Mesodermal cell (in vitro differentiated cells): ENCODE measurements around the gene FBXL15.

Experiments used
- H3K27ac ChIP-seq: 2 replicates; pipeline ENCODE4 v1.7.0; 2013; ENCODE audit warnings: mild to moderate bottlenecking, low read depth, low read length, moderate library complexity; ENCODE audit not compliant: severe bottlenecking
- H3K36me3 ChIP-seq: 2 replicates; pipeline ENCODE4 v1.7.1; 2013; ENCODE audit warnings: mild to moderate bottlenecking, low read length, moderate library complexity; ENCODE audit not compliant: control insufficient read depth, insufficient read depth
- H3K4me1 ChIP-seq: one replicate; pipeline ENCODE4 v1.7.1; 2013; ENCODE audit warnings: mild to moderate bottlenecking, low read length; ENCODE audit not compliant: insufficient read depth, control insufficient read depth, poor library complexity, severe bottlenecking
- H3K4me3 ChIP-seq: 2 replicates; pipeline ENCODE4 v1.7.0; 2013; ENCODE audit warnings: low read length, control low read depth, mild to moderate bottlenecking; ENCODE audit not compliant: insufficient read depth, poor library complexity, severe bottlenecking; ENCODE audit errors: extremely low read depth
- H3K9me3 ChIP-seq: 2 replicates; pipeline ENCODE4 v1.7.1; 2013; ENCODE audit warnings: mild to moderate bottlenecking, low read length, moderate library complexity; ENCODE audit not compliant: control insufficient read depth
- WGBS, 2 experiments: methylation state at CpG; one replicate each; pipeline ENCODE4 v1.1.5; 2013; ENCODE audit warnings: missing lambda C conversion rate in 2 of 2; ENCODE audit not compliant: insufficient coverage in 2 of 2; 5-methylcytosine and 5-hydroxymethylcytosine counted together

FBXL15 gene

DNA sequence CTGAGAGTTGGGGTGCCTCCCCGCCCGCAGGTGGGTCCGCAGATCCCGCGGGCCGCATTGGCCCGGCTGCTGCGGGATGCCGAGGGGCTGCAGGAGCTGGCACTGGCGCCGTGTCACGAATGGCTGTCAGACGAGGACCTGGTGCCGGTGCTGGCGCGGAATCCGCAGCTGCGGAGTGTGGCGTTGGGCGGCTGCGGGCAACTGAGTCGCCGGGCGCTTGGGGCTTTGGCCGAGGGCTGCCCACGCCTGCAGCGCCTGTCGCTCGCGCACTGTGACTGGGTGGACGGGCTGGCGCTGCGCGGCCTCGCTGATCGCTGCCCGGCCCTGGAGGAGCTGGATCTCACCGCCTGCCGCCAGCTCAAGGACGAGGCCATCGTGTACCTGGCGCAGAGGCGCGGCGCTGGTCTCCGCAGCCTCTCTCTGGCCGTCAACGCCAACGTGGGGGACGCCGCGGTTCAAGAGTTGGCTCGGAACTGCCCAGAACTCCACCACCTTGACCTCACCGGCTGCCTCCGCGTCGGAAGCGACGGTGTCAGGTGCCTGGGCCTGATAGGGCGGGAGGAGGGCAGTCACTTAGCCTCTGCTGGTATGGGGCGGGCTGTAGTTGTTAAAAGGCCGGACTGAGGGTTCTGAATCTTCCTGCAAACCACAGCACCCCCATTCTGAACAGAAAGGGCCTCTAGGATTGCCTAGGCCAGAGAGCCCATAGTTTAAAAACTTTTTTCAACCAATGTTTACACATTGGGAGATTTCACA, 1.3 kb downstream of the FBXL15 start:
- no peaks in the 10 kb centered on the region for H3K9me3 ChIP-seq
- peaks cover 16% of the 10 kb centered on the region for H3K36me3 ChIP-seq
- H3K4me1 ChIP-seq: peaks cover 6% of the 10 kb centered on the region
- peak overlapping the region; percentile 78 for H3K4me3 ChIP-seq
- no peak overlapping the region for H3K27ac ChIP-seq
- WGBS, 2 experiments: 6 to 7% methylated on average over 53 to 56 of the region's 62 CpGs

DNA sequence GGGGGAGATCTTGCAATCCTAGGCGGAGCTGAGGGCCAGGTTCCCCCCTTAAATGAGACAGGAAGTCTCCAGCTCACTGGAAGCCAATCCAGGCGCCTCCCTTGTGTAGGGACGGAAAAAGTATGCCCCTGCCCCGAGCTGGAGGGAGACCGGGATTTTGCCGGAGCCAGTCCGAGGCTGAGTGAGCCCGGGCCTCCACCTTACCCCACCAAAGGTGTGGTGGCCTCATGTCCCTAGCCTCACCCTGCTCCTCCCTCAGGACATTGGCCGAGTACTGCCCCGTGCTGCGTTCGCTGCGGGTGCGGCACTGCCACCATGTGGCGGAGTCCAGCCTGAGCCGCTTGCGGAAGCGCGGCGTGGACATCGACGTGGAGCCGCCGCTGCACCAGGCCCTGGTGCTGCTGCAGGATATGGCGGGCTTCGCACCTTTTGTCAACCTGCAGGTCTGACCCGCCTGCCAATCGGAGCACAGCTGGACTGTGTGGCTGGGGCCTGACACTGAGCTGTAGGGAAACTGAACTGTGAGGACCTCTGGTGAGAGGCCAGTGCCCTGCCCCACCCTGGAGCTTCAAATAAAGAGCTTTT, 2.0 kb downstream of the FBXL15 start:
- H3K9me3 ChIP-seq: no peaks in the 10 kb centered on the region
- peaks cover 16% of the 10 kb centered on the region for H3K36me3 ChIP-seq
- 23 to 25% methylated on average over 23 to 28 of the region's 28 CpGs for WGBS, 2 experiments
- H3K4me3 ChIP-seq: peak overlapping the region; percentile 78
- H3K27ac ChIP-seq: no peak overlapping the region
- peaks cover 6% of the 10 kb centered on the region for H3K4me1 ChIP-seq

DNA sequence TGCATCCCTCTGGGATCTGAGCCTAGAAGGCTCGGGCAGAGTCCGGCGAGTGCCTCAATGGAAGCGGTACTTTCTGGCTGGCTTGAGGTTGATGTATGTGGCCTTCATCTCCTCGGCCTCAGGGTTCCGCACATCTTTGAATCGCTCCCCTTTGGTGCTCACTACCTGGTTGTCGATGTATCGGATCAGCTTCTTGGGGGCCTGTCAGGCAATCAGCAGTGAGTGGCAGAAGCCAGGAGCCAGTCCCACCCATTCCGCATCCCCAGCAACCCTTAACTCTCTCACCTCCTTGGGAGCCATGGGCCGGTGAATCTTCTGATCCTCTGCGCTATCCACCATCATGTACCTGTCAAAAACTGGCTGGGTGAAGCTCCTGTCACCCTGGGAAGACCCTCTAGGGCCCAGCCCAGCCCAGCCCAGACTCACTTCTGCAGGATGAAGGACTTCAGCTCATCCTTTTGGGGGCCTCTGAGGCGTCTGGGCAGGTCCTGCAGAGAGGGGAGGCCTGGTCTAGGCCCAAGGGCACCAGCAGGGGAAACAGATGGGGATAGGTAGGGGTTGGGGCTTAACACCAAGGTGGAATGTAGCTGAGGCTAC, 2.8 kb downstream of the FBXL15 start:
- no peak overlapping the region for H3K4me3 ChIP-seq
- 88 to 97% methylated on average over 11 to 12 of the region's 13 CpGs for WGBS, 2 experiments
- H3K4me1 ChIP-seq: peaks cover 6% of the 10 kb centered on the region
- peaks cover 16% of the 10 kb centered on the region for H3K36me3 ChIP-seq
- H3K27ac ChIP-seq: no peak overlapping the region
- H3K9me3 ChIP-seq: no peaks in the 10 kb centered on the region

DNA sequence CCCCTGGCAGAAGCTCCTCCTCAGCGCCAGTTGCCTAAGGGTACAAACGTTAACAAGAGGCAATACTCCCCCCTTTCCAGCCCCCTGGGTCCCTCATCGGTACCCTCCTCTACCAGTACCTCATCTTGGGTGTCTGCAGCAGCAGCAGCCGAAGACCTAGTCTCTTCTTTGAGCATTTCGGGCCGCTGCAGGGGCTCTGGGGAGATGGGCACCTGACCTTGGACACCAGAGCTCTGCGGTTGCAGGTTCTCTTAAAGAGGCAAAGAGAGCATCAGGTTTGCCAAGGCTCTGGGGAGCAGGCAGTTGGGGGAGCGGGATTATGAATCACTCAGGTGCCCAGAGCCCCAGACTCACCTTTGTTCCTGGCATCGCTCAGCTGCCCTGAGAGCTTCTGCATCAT, 3.5 kb downstream of the FBXL15 start:
- Histone ChIP-seq H3K27ac (no peak overlapping the region), H3K4me3 (no peak overlapping the region), H3K9me3 (no peaks in the 10 kb centered on the region), H3K36me3 (peaks cover 16% of the 10 kb centered on the region), H3K4me1 (peaks cover 3% of the 10 kb centered on the region)
- 96 to 100% methylated on average over 3 to 5 of the region's 9 CpGs for WGBS, 2 experiments

DNA sequence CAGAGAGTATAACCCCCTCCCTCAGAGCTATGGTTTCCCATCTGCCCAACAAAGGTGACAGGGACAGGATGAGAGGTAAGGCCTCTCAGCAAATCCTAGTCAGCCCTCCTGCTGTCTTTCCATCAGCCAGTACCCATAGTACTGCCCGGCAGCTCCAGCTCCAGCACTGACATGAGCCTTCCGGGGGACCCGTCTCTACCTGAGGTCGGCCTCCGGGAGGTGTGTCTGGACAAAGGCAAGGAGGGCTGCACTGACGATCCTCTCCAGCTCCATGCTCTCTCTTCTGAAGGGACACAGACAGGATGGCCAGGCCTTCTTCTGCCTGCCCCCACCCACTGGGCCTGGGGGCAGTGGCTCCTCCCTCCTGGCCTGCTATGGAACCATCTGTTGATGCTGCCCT, 4.3 kb downstream of the FBXL15 start:
- Histone ChIP-seq H3K4me1 (no peaks in the 10 kb centered on the region), H3K36me3 (peaks cover 16% of the 10 kb centered on the region), H3K4me3 (no peak overlapping the region), H3K9me3 (no peaks in the 10 kb centered on the region), H3K27ac (no peak overlapping the region)
- WGBS, 2 experiments: 91 to 97% methylated on average over 6 of the region's 6 CpGs

DNA sequence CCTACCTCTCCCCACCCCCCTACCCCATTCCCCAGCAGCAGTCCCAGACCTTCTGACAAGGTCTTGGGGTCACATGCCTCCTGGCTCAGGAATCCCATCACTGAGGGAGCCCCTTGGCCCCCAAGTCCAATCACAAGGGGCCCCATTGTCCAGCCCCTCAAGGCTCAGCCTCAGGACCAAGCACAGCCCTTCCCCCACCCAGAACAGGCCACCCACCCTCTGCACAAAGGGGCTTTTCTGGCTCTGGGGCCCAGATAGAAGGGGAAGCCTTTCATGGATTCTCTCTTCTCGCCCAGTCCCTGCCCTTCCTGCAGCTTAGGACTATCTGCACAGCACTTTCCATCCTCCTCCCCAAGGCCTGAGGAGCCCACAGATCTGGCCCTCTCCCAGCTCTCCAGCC, 4.8 kb downstream of the FBXL15 start:
- H3K4me1 ChIP-seq: no peaks in the 10 kb centered on the region
- no peak overlapping the region for H3K27ac ChIP-seq
- no peaks in the 10 kb centered on the region for H3K9me3 ChIP-seq
- no peak overlapping the region for H3K4me3 ChIP-seq
- peaks cover 17% of the 10 kb centered on the region for H3K36me3 ChIP-seq
- 75 to 100% methylated on average over 1 of the region's 1 CpG for WGBS, 2 experiments

DNA sequence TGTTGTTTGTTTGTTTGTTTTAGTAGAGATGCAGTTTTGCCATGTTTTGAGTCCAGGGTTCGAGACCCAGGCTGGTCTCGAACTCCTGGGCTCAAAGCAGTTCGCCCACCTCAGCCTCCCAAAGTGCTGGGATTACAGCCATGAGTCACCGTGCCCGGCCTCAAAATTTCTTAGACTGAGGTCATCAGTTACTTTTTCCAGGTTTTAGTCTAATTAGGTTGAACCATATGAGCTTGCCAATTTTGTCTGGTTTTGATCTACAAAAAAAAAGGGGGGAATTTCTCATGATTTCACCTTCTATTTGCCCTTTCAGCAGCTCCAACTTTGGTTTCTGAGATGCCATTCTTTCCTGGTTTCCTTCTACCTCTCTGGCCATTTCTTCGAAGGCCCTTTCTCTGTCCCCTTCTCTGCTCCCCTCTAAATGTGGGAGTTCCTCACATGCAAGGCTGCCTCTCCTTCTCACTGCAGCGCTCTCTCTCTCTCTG, 6.2 kb downstream of the FBXL15 start:
- Histone ChIP-seq H3K4me3 (no peak overlapping the region), H3K4me1 (peaks cover 3% of the 10 kb centered on the region), H3K36me3 (peaks cover 21% of the 10 kb centered on the region), H3K9me3 (no peaks in the 10 kb centered on the region), H3K27ac (no peak overlapping the region)
- 87 to 96% methylated on average over 5 to 6 of the region's 7 CpGs for WGBS, 2 experiments

DNA sequence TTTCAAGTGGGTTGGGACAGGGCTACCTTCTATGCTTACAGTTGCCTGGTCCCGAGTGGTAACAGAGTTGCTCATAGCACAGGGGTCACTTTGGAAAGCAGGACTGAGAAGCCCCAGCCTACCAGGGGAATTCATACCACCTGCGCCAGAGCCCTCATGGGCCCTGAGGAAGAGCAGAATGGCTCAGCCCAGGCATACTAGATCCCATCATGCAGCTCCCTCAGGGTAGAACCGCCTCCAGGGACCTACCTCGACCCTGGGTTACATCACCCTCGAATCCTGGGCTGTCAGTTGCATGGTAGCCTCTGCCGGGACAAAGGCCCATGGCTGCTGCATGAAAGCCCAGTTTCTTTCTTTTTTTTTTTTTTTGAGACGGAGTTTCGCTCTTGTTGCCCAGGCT, 8.8 kb downstream of the FBXL15 start:
- Histone ChIP-seq H3K4me1 (peaks cover 4% of the 10 kb centered on the region), H3K27ac (no peak overlapping the region), H3K9me3 (no peaks in the 10 kb centered on the region), H3K36me3 (peaks cover 6% of the 10 kb centered on the region), H3K4me3 (no peak overlapping the region)
- 86 to 92% methylated on average over 6 to 7 of the region's 8 CpGs for WGBS, 2 experiments

DNA sequence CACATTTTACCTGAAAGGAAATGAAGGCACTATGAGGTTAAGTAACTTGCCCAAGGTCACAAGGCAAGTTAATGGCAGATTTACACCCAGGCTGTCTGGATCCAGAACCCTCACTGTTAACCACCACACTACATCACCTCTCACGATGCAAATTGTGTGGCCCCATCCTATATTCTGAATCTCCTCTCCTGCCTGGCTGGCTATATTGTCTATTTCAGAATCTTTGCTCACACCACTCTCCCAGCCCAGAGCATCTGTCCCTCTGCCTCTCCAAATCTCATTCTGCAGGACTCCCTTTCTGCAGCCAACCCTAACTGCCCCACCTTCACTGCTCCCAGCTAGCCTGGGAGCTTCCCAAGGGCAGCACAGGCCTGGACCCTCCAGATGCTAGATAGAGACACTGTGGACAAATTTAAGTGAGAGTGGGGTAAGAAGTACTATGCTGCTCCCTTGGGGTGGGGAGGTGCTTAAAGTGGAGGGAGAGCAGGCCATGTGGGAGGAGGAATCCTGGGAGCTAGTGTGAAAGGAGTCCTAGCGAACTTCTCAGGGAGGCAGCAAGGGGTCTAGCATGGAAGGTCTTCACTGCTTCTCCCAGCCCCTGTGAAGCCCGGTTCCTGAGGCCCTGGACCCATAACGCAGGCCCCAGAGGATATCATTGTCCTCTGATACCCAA, 11.0 kb downstream of the FBXL15 start:
- Histone ChIP-seq H3K4me3 (peak overlapping the region; percentile 87), H3K9me3 (no peaks in the 10 kb centered on the region), H3K27ac (peak overlapping the region; percentile 13), H3K4me1 (peaks cover 12% of the 10 kb centered on the region), H3K36me3 (peaks cover 6% of the 10 kb centered on the region)
- WGBS, 2 experiments: 33 to 44% methylated on average over 3 to 4 of the region's 4 CpGs

DNA sequence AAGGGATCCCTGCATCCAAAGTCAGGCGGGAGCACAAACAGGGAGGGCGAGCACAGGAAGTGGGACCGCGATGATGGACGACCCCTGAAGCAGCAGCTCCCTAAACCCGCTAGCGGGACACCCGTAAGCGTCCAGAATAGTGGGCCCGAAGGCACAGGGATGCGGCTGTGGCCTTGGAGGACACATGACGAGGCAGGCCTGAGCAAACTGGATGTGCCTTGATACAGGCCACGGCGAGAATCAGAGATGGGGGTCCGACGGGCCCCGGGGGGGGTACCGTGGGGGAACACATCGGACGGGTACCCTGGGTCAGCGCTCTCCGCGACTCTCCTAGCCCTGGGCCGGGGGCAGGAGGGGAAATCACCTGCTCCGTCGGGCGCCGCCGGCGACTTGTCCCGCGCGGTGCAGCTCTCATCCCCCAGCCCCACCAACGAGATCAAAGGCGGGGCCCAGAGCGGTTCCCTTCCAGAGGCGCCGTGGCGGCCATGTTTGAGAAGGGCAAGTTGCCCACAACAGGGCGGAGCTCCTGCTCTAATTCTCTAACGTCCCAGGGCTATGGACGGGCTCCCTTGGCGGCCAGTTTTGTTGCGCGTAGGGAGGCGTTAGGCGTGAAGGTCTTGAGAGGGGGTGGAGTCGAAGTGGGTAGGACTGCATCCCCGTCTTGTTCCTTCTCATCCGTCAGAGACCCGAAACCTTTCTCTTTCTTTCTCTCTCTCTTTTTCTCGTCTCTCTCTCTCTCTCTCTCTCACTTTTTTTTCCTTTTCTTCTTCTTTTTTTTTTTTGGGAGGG, 11.7 kb downstream of the FBXL15 start, which contains the start of gene CUEDC2:
Gene CUEDC2 (minus strand): TSS at position 413 of the 789 bp plus-strand sequence. CDS start 7,386 bp downstream, outside the sequence.
- Histone ChIP-seq H3K4me3 (peak within 1 kb of the TSS; percentile 87), H3K9me3 (no peaks in the 10 kb centered on the region), H3K27ac (peak within 1 kb of the TSS; percentile 13), H3K4me1 (peaks cover 12% of the 10 kb centered on the region), H3K36me3 (peaks cover 6% of the 10 kb centered on the region)
- 1 to 2% methylated on average over 31 to 43 of the region's 52 CpGs for WGBS, 2 experiments
